PFSK-1 (cell line): Measurements from ENCODE around the gene SFRP4.

Source experiments
- FOXP2 ChIP-seq: optimal IDR thresholded peaks from 2 replicates; pipeline ENCODE3; 2011; ENCODE audit warnings: borderline replicate concordance, control low read depth, inconsistent platforms; ENCODE audit not compliant: insufficient read depth; ENCODE audit errors: extremely low read length, extremely low read depth
- POLR2AphosphoS5 ChIP-seq: IDR thresholded peaks from 2 replicates; pipeline ENCODE4 v1.6.1; 2012; ENCODE audit warnings: low read depth, mild to moderate bottlenecking, control low read depth, low read length, moderate library complexity
- REST ChIP-seq, 2 experiments: IDR thresholded peaks; 2 replicates each; pipeline versions ENCODE4 v1.6.1 to v1.8.0; 2011 to 2012; ENCODE audit warnings: low read depth in 2 of 2, low read length in 2 of 2, control low read depth in 1 of 2, inconsistent platforms in 1 of 2, mild to moderate bottlenecking in 1 of 2, moderate library complexity in 1 of 2; ENCODE audit not compliant: insufficient read depth in 1 of 2
- SIN3A ChIP-seq: IDR thresholded peaks from 2 replicates; pipeline ENCODE4 v1.6.1; 2012; ENCODE audit warnings: mild to moderate bottlenecking, low read length, moderate library complexity, borderline replicate concordance; ENCODE audit not compliant: insufficient read depth
- TAF1 ChIP-seq: IDR thresholded peaks from 2 replicates; pipeline ENCODE4 v1.6.1; 2012; ENCODE audit warnings: low read length, control low read depth, borderline replicate concordance; ENCODE audit not compliant: insufficient read depth

Gene SFRP4

DNA sequence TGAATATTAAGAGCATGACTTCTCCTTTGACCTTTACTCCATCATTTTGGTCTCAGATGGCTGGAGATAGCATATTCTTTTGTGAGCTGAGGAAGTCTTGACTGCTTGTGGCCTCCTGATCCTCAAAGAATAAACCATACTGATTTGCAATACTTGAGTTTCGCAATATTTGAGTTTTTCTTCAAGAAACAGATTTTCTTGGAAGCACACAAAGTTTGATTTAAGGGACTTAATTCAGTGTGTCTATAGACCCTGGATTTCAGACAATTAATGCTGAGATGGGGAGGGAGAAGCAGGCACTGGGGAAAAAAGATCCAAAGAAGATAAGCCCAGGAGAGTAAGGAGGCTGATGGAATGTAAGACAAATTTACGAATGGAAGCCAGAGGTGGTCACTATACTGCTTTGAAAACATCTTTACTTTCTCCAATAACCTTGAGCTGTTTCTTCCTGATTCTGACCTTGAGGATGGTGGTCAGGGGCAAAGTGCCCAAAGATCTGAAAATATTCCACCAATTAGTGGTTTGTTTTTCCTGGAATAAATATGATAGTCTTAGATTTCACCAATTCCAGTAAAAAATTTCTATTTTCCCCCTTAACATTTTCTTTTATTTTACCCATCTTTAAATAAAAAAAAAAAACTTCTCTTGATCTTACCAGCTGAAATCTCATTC is 11.3 kb upstream of the SFRP4 start:
- TF ChIP-seq REST (IDR thresholded peaks at IDR 0.05; ENCODE audit: insufficient read depth in 1 of 2, low read depth in 2 of 2, low read length in 2 of 2) (no peak), FOXP2 (no peak), TAF1 (no peak), POLR2AphosphoS5 (no peak), SIN3A (no peak)

DNA sequence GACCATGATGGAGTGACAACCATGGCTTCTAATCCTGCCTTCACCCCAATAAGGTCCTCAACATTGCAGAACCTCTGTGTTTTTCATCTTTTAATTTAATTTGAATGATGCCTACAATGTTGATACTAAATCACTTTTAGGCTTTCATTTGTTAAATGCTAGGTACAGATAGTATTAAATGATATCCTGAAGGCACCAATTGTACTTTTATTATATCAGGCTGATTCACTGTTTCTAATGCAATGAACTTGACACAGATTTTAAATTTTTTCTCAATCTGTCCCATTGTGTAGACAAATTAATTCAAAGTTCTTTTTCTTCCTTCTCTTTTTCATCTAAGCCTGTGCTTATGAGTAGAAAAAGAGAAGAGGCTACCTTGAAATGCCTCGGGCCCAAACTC is 9.0 kb upstream of the SFRP4 start:
- TF ChIP-seq TAF1 (no peak), POLR2AphosphoS5 (no peak), REST (IDR thresholded peaks at IDR 0.05; ENCODE audit: insufficient read depth in 1 of 2, low read depth in 2 of 2, low read length in 2 of 2) (no peak), FOXP2 (no peak), SIN3A (no peak)

GRCh38 chr7:37924491-37925041 is 7.9 kb upstream of the SFRP4 start:
- TF ChIP-seq SIN3A (no peak), POLR2AphosphoS5 (no peak), TAF1 (no peak), REST (IDR thresholded peaks at IDR 0.05; ENCODE audit: insufficient read depth in 1 of 2, low read depth in 2 of 2, low read length in 2 of 2) (no peak), FOXP2 (no peak)

- TF ChIP-seq POLR2AphosphoS5 = no peak
- TF ChIP-seq FOXP2 = no peak
- no peak for TF ChIP-seq REST (IDR thresholded peaks at IDR 0.05; ENCODE audit: insufficient read depth in 1 of 2, low read depth in 2 of 2, low read length in 2 of 2)
- TF ChIP-seq TAF1 = no peak
- TF ChIP-seq SIN3A = no peak
Observed at GRCh38 chr7:37923996-37924395, 7.4 kb upstream of the SFRP4 start.

DNA sequence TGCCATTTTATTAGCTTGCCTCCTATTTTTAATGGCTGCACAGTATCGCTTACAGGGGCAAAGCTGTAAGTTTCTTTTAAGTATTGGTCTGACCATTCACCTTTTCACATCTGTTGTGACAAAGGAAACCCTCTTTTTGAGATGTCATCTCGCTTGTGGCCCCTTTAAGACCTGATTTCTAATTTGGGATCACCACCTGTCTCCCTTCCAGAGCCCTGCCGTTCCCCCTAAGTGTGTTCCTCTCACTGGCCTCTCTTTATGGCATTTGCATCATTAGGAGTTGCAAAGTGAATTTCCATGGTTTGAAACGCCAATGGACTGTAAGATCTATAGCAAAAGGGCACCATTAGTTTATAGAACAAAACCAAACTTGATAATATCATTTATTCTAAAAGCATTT is 5.3 kb upstream of the SFRP4 start:
- TF ChIP-seq TAF1 = no peak
